ENCODE results near the gene HGF. TPM values are rescaled to one million over a fixed set of nuclear protein-coding genes. Genes with fewer than 3 reads are reported as not detected.

Gene HGF
- polyA plus RNA-seq, 1 of the 3 experiments (the other 2 are of a cell fraction) = 1.5 TPM

GRCh38 chr7:81692146-81692905, 77.5 kb downstream of the HGF start:
- Histone ChIP-seq H3K4me1 (ENCODE audit: control insufficient read depth in 1 of 2, insufficient read depth in 2 of 2, low read depth in 1 of 2, low read length in 1 of 2) (peaks cover 6 to 10% of the 10 kb centered on the region in 2 experiments; a peak in 3 of 4 replicates), H3K36me3 (replicated peaks in 1 of 2; ENCODE audit: control insufficient read depth in 1 of 2, insufficient read depth in 2 of 2, low read length in 1 of 2) (no peaks in the 10 kb centered on the region), H4K20me1 (ENCODE audit: insufficient read depth) (no peaks in the 10 kb centered on the region), H3K27me3 (ENCODE audit: insufficient read depth) (no peaks in the 10 kb centered on the region), H2AFZ (ENCODE audit: low read depth) (no peak overlapping the region), H3K9ac (no peak overlapping the region), H3K9me3 (no peaks in the 10 kb centered on the region), H3K9me2 (no peaks in the 10 kb centered on the region), H3K79me2 (ENCODE audit: insufficient read depth) (no peaks in the 10 kb centered on the region), H3F3A (replicated peaks; ENCODE audit: insufficient read depth) (no peaks in the 10 kb centered on the region), H3K4me3 (ENCODE audit: low read depth in 2 of 2, low read length in 1 of 2) (no peak overlapping the region), H3K4me2 (no peak overlapping the region), H3K27ac (ENCODE audit: low read depth in 2 of 2, low read length in 1 of 2) (peak overlapping the region in 1 of 2 experiments; percentile 72; a peak in 2 of 4 replicates)
- no peak for DNase-seq
- ChIA-PET POLR2A (no interaction called here), CTCF (interaction anchor here (0.7 to 1.8 kb wide), 8 partner anchors 9 to 222 kb away, joined by 3 to 8 read pairs (median 4); no protein-coding TSS in a partner anchor)
- TF ChIP-seq FOXM1 (IDR thresholded peaks at IDR 0.05; ENCODE audit: low read depth) (no peak), EP300 (IDR thresholded peaks at IDR 0.05; ENCODE audit: borderline replicate concordance in 1 of 2, low read depth in 1 of 2, low read length in 1 of 2) (no peak), RCOR1 (IDR thresholded peaks at IDR 0.05; ENCODE audit: low read length) (no peak), RAD21 (IDR thresholded peaks at IDR 0.05; ENCODE audit: low read length) (no peak), RXRA (IDR thresholded peaks at IDR 0.05; ENCODE audit: borderline replicate concordance, low read depth) (no peak), FOSL2 (IDR thresholded peaks at IDR 0.05; ENCODE audit: borderline replicate concordance, low read depth) (0 out of 2 replicates have a peak, but pooled peaks have one; percentile 8), CHD2 (IDR thresholded peaks at IDR 0.05; ENCODE audit: low read length, partially characterized antibody) (no peak), MEF2A (IDR thresholded peaks at IDR 0.05; ENCODE audit: borderline replicate concordance, low read depth) (0 out of 2 replicates have a peak, but pooled peaks have one; percentile 37)
- TF ChIP-seq, protein P1, sequence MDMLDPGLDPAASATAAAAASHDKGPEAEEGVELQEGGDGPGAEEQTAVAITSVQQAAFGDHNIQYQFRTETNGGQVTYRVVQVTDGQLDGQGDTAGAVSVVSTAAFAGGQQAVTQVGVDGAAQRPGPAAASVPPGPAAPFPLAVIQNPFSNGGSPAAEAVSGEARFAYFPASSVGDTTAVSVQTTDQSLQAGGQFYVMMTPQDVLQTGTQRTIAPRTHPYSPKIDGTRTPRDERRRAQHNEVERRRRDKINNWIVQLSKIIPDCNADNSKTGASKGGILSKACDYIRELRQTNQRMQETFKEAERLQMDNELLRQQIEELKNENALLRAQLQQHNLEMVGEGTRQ (IDR thresholded peaks at IDR 0.05; ENCODE audit: borderline replicate concordance, low read depth, low read length) = no peak
- WGBS (ENCODE audit: low lambda C conversion rate) = 77% methylated on average over 3 of the region's 3 CpGs

- Histone ChIP-seq H3K36me3 (replicated peaks in 1 of 2; ENCODE audit: control insufficient read depth in 1 of 2, insufficient read depth in 2 of 2, low read length in 1 of 2) (no peaks in the 10 kb centered on the region), H3F3A (replicated peaks; ENCODE audit: insufficient read depth) (no peaks in the 10 kb centered on the region), H3K27ac (ENCODE audit: low read depth in 2 of 2, low read length in 1 of 2) (peak overlapping the region; percentile 0 to 72; a peak in 3 of 4 replicates), H3K4me2 (no peak overlapping the region), H3K79me2 (ENCODE audit: insufficient read depth) (no peaks in the 10 kb centered on the region), H2AFZ (ENCODE audit: low read depth) (peak overlapping the region; percentile 61; the same call in 1 of the 2 replicates), H3K9ac (no peak overlapping the region), H3K27me3 (ENCODE audit: insufficient read depth) (no peaks in the 10 kb centered on the region), H4K20me1 (ENCODE audit: insufficient read depth) (no peaks in the 10 kb centered on the region), H3K4me1 (ENCODE audit: control insufficient read depth in 1 of 2, insufficient read depth in 2 of 2, low read depth in 1 of 2, low read length in 1 of 2) (peaks cover 6 to 10% of the 10 kb centered on the region in 2 experiments; a peak in 3 of 4 replicates), H3K9me3 (no peaks in the 10 kb centered on the region), H3K4me3 (ENCODE audit: low read depth in 2 of 2, low read length in 1 of 2) (no peak overlapping the region), H3K9me2 (no peaks in the 10 kb centered on the region)
- CTCF ChIA-PET = interaction anchor here (1.1 to 1.8 kb wide), 5 partner anchors 10 to 326 kb away, joined by 3 to 8 read pairs (median 3); no protein-coding TSS in a partner anchor
- DNase-seq = no peak
- 52% methylated on average over 4 of the region's 4 CpGs for WGBS (ENCODE audit: low lambda C conversion rate)
- POLR2A ChIA-PET = interaction anchor here (1.1 kb wide), 1 partner anchor 66 kb away, joined by 3 read pairs; no protein-coding TSS in a partner anchor
- TF ChIP-seq RAD21 (IDR thresholded peaks at IDR 0.05; ENCODE audit: low read length) = no peak
- peak; percentile 36; the same call in 1 of the 2 replicates for TF ChIP-seq GATA2 (CRISPR knock-in tag; IDR thresholded peaks at IDR 0.05)
- no peak for TF ChIP-seq CHD2 (IDR thresholded peaks at IDR 0.05; ENCODE audit: low read length, partially characterized antibody)
- TF ChIP-seq, protein P2, sequence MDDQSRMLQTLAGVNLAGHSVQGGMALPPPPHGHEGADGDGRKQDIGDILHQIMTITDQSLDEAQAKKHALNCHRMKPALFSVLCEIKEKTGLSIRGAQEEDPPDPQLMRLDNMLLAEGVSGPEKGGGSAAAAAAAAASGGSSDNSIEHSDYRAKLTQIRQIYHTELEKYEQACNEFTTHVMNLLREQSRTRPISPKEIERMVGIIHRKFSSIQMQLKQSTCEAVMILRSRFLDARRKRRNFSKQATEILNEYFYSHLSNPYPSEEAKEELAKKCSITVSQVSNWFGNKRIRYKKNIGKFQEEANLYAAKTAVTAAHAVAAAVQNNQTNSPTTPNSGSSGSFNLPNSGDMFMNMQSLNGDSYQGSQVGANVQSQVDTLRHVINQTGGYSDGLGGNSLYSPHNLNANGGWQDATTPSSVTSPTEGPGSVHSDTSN (IDR thresholded peaks at IDR 0.05) = no peak
- TF ChIP-seq, protein P3, sequence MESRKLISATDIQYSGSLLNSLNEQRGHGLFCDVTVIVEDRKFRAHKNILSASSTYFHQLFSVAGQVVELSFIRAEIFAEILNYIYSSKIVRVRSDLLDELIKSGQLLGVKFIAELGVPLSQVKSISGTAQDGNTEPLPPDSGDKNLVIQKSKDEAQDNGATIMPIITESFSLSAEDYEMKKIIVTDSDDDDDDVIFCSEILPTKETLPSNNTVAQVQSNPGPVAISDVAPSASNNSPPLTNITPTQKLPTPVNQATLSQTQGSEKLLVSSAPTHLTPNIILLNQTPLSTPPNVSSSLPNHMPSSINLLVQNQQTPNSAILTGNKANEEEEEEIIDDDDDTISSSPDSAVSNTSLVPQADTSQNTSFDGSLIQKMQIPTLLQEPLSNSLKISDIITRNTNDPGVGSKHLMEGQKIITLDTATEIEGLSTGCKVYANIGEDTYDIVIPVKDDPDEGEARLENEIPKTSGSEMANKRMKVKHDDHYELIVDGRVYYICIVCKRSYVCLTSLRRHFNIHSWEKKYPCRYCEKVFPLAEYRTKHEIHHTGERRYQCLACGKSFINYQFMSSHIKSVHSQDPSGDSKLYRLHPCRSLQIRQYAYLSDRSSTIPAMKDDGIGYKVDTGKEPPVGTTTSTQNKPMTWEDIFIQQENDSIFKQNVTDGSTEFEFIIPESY (IDR thresholded peaks at IDR 0.05; ENCODE audit: borderline replicate concordance, low read depth) = no peak
- peak; percentile 53; the same call in 1 of the 2 replicates for TF ChIP-seq RCOR1 (IDR thresholded peaks at IDR 0.05; ENCODE audit: low read length)
- no peak for TF ChIP-seq SIN3A (IDR thresholded peaks at IDR 0.05; ENCODE audit: borderline replicate concordance, low read depth, low read length)
- TF ChIP-seq JUND (IDR thresholded peaks at IDR 0.05) = no peak
- TF ChIP-seq YY1 (IDR thresholded peaks at IDR 0.05; ENCODE audit: low read depth) = no peak
- TF ChIP-seq FOXJ3 (CRISPR knock-in tag; IDR thresholded peaks at IDR 0.05) = no peak
- TF ChIP-seq REST (IDR thresholded peaks at IDR 0.05; ENCODE audit: low read depth, low read length) = no peak
These were observed 78.5 kb downstream of the HGF start for GRCh38 chr7:81691199-81691821.

Data from SK-N-SH (cell line).